Cortex of kidney (tissue), 1 donor: ENCODE measurements around the gene AGR2.
"Not testable (repeated sequence)": the region's sequence is repeated elsewhere in the genome, so short reads cannot be mapped to it uniquely, and the experiment has no call there.

ENCODE experiments used
- DNase-seq: peaks from one replicate; lab custom pipeline; 2025; lab: John Stamatoyannopoulos, UW

Gene AGR2

GRCh38 chr7:16804674-16805439, at the start of gene AGR2:
Gene AGR2, minus strand, starts transcription at chr7:16804999. Its CDS starts 3,203 bp downstream, at chr7:16801796.
- DNase-seq, result no peak

- DNase-seq, result not testable (repeated sequence)
These were observed 48.4 kb upstream of the AGR2 start for GRCh38 chr7:16853189-16853588.

- DNase-seq, result no peak
These were observed 47.0 kb upstream of the AGR2 start for GRCh38 chr7:16851829-16852228.

- no peak for DNase-seq
These were observed 46.0 kb upstream of the AGR2 start for GRCh38 chr7:16850614-16851466.

GRCh38 chr7:16849296-16850148, 44.7 kb upstream of the AGR2 start:
- no peak for DNase-seq

GRCh38 chr7:16847381-16847860, 42.6 kb upstream of the AGR2 start:
- no peak for DNase-seq

GRCh38 chr7:16846601-16847165, 41.9 kb upstream of the AGR2 start:
- no peak for DNase-seq

- no peak for DNase-seq
These were observed 40.9 kb upstream of the AGR2 start for GRCh38 chr7:16845746-16846145.

- DNase-seq, result no peak
These were observed 36.9 kb upstream of the AGR2 start for GRCh38 chr7:16841681-16842080.

- DNase-seq, result no peak
These were observed 35.3 kb upstream of the AGR2 start for GRCh38 chr7:16840094-16840493.

- no peak for DNase-seq
These were observed 34.8 kb upstream of the AGR2 start for GRCh38 chr7:16839646-16840045.

GRCh38 chr7:16838891-16839290, 34.1 kb upstream of the AGR2 start:
- no peak for DNase-seq

- no peak for DNase-seq
These were observed 33.6 kb upstream of the AGR2 start for GRCh38 chr7:16838386-16838785.

- no peak for DNase-seq
These were observed 31.7 kb upstream of the AGR2 start for GRCh38 chr7:16836481-16836880.

GRCh38 chr7:16833373-16833772, 28.6 kb upstream of the AGR2 start:
- DNase-seq, result no peak

GRCh38 chr7:16826060-16826459, 21.3 kb upstream of the AGR2 start:
- DNase-seq, result no peak

- DNase-seq, result no peak
These were observed 17.2 kb upstream of the AGR2 start for GRCh38 chr7:16822029-16822428.

- DNase-seq, result no peak
These were observed 13.9 kb upstream of the AGR2 start for GRCh38 chr7:16818732-16819131.

- DNase-seq, result no peak
These were observed 12.7 kb upstream of the AGR2 start for GRCh38 chr7:16817536-16817935.

- DNase-seq, result no peak
These were observed 12.0 kb upstream of the AGR2 start for GRCh38 chr7:16816824-16817223.

- DNase-seq, result no peak
These were observed 10.2 kb upstream of the AGR2 start for GRCh38 chr7:16815001-16815400.

- DNase-seq, result no peak
These were observed 8.4 kb upstream of the AGR2 start for GRCh38 chr7:16813232-16813616.
